Measurements from ENCODE around the gene ADAP1. TPM values are rescaled to one million over a fixed set of nuclear protein-coding genes. Genes with fewer than 3 reads are reported as not detected.
"Not testable (repeated sequence)": the region's sequence is repeated elsewhere in the genome, so short reads cannot be mapped to it uniquely, and the experiment has no call there.

Gene ADAP1
- total and polyA plus RNA-seq, 2 experiments from 2014 or later: 0.24 to 1.1 TPM

- TF ChIP-seq EZH2phosphoT487 (IDR thresholded peaks at IDR 0.05; ENCODE audit: insufficient read depth, low read depth) (no peak), EZH2 (IDR thresholded peaks at IDR 0.05; ENCODE audit: insufficient read depth, poor library complexity, severe bottlenecking) (no peak)
- peak overlapping the region; percentile 52 for H3K4me2 ChIP-seq (ENCODE audit: unreplicated experiment)
- H3K27ac ChIP-seq: peak overlapping the region; percentile 56
- peak overlapping the region; percentile 72 for H3K9ac ChIP-seq
- peaks cover 35% of the 10 kb centered on the region for H3K79me2 ChIP-seq (ENCODE audit: insufficient read depth)
- 67 to 69% methylated on average over 26 to 27 of the region's 27 CpGs for WGBS, 2 experiments (ENCODE audit: low coverage in 1 of 2, low lambda C conversion rate in 2 of 2, missing lambda C conversion rate in 2 of 2)
- peaks cover 15% of the 10 kb centered on the region for H3K4me1 ChIP-seq (ENCODE audit: insufficient read depth)
- H3K9me3 ChIP-seq (ENCODE audit: low read depth): no peaks in the 10 kb centered on the region
- H3K27me3 ChIP-seq (replicated peaks; ENCODE audit: insufficient read depth): no peaks in the 10 kb centered on the region
- in situ Hi-C loops (cut with MboI): no loop called here
- DNase-seq: no peak
- peaks cover 12% of the 10 kb centered on the region for H3F3A ChIP-seq (ENCODE audit: insufficient read depth)
- H3K9me2 ChIP-seq (ENCODE audit: insufficient read depth): no peaks in the 10 kb centered on the region
- H3K4me3 ChIP-seq: peak overlapping the region; percentile 56
- H3K36me3 ChIP-seq (ENCODE audit: low read depth): peaks cover 20% of the 10 kb centered on the region; the same call in 1 of the 2 replicates
- peak overlapping the region; percentile 45; the same call in 1 of the 2 replicates for H2AFZ ChIP-seq
- H4K20me1 ChIP-seq (ENCODE audit: insufficient read depth): 0 out of 2 replicates have a peak, but pooled peaks cover 5% of the 10 kb centered on the region
Observed at GRCh38 chr7:875476-876076, 78.9 kb downstream of the ADAP1 start.

- Histone ChIP-seq H3K36me3 (ENCODE audit: low read depth) (peaks cover 20% of the 10 kb centered on the region; the same call in 1 of the 2 replicates), H3K9me2 (ENCODE audit: insufficient read depth) (no peaks in the 10 kb centered on the region), H3K79me2 (ENCODE audit: insufficient read depth) (peaks cover 30% of the 10 kb centered on the region), H4K20me1 (ENCODE audit: insufficient read depth) (0 out of 2 replicates have a peak, but pooled peaks cover 5% of the 10 kb centered on the region), H3K4me1 (ENCODE audit: insufficient read depth) (peaks cover 15% of the 10 kb centered on the region), H3K27ac (no peak overlapping the region), H3K9ac (no peak overlapping the region), H3K27me3 (replicated peaks; ENCODE audit: insufficient read depth) (no peaks in the 10 kb centered on the region), H3K9me3 (ENCODE audit: low read depth) (no peaks in the 10 kb centered on the region), H2AFZ (no peak overlapping the region), H3F3A (ENCODE audit: insufficient read depth) (peaks cover 12% of the 10 kb centered on the region), H3K4me3 (no peak overlapping the region), H3K4me2 (ENCODE audit: unreplicated experiment) (no peak overlapping the region)
- no peak for DNase-seq
- in situ Hi-C loops (cut with MboI): no loop called here
- WGBS, 2 experiments (ENCODE audit: low coverage in 1 of 2, low lambda C conversion rate in 2 of 2, missing lambda C conversion rate in 2 of 2): 89 to 91% methylated on average over 7 of the region's 7 CpGs
- TF ChIP-seq EZH2 (IDR thresholded peaks at IDR 0.05; ENCODE audit: insufficient read depth, poor library complexity, severe bottlenecking) (no peak), EZH2phosphoT487 (IDR thresholded peaks at IDR 0.05; ENCODE audit: insufficient read depth, low read depth) (no peak)
Observed at GRCh38 chr7:875051-875450, 79.4 kb downstream of the ADAP1 start.

- H4K20me1 ChIP-seq (ENCODE audit: insufficient read depth): 0 out of 2 replicates have a peak, but pooled peaks cover 2% of the 10 kb centered on the region
- in situ Hi-C loops (cut with MboI): no loop called here
- WGBS, 2 experiments (ENCODE audit: low coverage in 1 of 2, low lambda C conversion rate in 2 of 2, missing lambda C conversion rate in 2 of 2): 95 to 98% methylated on average over 9 of the region's 9 CpGs
- H3F3A ChIP-seq (ENCODE audit: insufficient read depth): peaks cover 12% of the 10 kb centered on the region
- H3K36me3 ChIP-seq (ENCODE audit: low read depth): peaks cover 24% of the 10 kb centered on the region; the same call in 1 of the 2 replicates
- H3K9ac ChIP-seq: peak overlapping the region; percentile 44; the same call in 1 of the 2 replicates
- H3K9me2 ChIP-seq (ENCODE audit: insufficient read depth): no peaks in the 10 kb centered on the region
- TF ChIP-seq EZH2 (IDR thresholded peaks at IDR 0.05; ENCODE audit: insufficient read depth, poor library complexity, severe bottlenecking) (no peak), EZH2phosphoT487 (IDR thresholded peaks at IDR 0.05; ENCODE audit: insufficient read depth, low read depth) (no peak)
- DNase-seq: no peak
- H3K9me3 ChIP-seq (ENCODE audit: low read depth): no peaks in the 10 kb centered on the region
- no peaks in the 10 kb centered on the region for H3K27me3 ChIP-seq (replicated peaks; ENCODE audit: insufficient read depth)
- no peak overlapping the region for H2AFZ ChIP-seq
- H3K4me2 ChIP-seq (ENCODE audit: unreplicated experiment): no peak overlapping the region
- peaks cover 15% of the 10 kb centered on the region for H3K4me1 ChIP-seq (ENCODE audit: insufficient read depth)
- H3K79me2 ChIP-seq (ENCODE audit: insufficient read depth): peaks cover 26% of the 10 kb centered on the region
- H3K27ac ChIP-seq: peak overlapping the region; percentile 37; the same call in 1 of the 2 replicates
- H3K4me3 ChIP-seq: no peak overlapping the region
Observed at GRCh38 chr7:874031-874749, 80.3 kb downstream of the ADAP1 start.

GRCh38 chr7:873367-874002, 81.0 kb downstream of the ADAP1 start:
- peaks cover 13% of the 10 kb centered on the region for H3K4me1 ChIP-seq (ENCODE audit: insufficient read depth)
- H3F3A ChIP-seq (ENCODE audit: insufficient read depth): peaks cover 12% of the 10 kb centered on the region
- DNase-seq: peak; percentile 95
- no peaks in the 10 kb centered on the region for H3K27me3 ChIP-seq (replicated peaks; ENCODE audit: insufficient read depth)
- H2AFZ ChIP-seq: peak overlapping the region; percentile 43
- H3K9me2 ChIP-seq (ENCODE audit: insufficient read depth): no peaks in the 10 kb centered on the region
- no peak overlapping the region for H3K4me3 ChIP-seq
- peaks cover 24% of the 10 kb centered on the region; the same call in 1 of the 2 replicates for H3K36me3 ChIP-seq (ENCODE audit: low read depth)
- H3K79me2 ChIP-seq (ENCODE audit: insufficient read depth): peaks cover 22% of the 10 kb centered on the region
- WGBS, 2 experiments (ENCODE audit: low coverage in 1 of 2, low lambda C conversion rate in 2 of 2, missing lambda C conversion rate in 2 of 2): 31 to 33% methylated on average over 18 of the region's 18 CpGs
- H3K27ac ChIP-seq: peak overlapping the region; percentile 37
- in situ Hi-C loops (cut with MboI): no loop called here
- no peak overlapping the region for H3K4me2 ChIP-seq (ENCODE audit: unreplicated experiment)
- H3K9ac ChIP-seq: peak overlapping the region; percentile 44
- TF ChIP-seq EZH2 (IDR thresholded peaks at IDR 0.05; ENCODE audit: insufficient read depth, poor library complexity, severe bottlenecking): no peak
- no peak for TF ChIP-seq EZH2phosphoT487 (IDR thresholded peaks at IDR 0.05; ENCODE audit: insufficient read depth, low read depth)
- no peaks in the 10 kb centered on the region for H3K9me3 ChIP-seq (ENCODE audit: low read depth)
- H4K20me1 ChIP-seq (ENCODE audit: insufficient read depth): no peaks in the 10 kb centered on the region

- H3K9ac ChIP-seq; H3K4me3 ChIP-seq; H3K27ac ChIP-seq; H3K4me2 ChIP-seq (ENCODE audit: unreplicated experiment); H3K27me3 ChIP-seq (replicated peaks; ENCODE audit: insufficient read depth); H2AFZ ChIP-seq; H3K9me2 ChIP-seq (ENCODE audit: insufficient read depth); H3K9me3 ChIP-seq (ENCODE audit: low read depth); DNase-seq; in situ Hi-C loops (cut with MboI); H4K20me1 ChIP-seq (ENCODE audit: insufficient read depth): not testable (repeated sequence)
- Histone ChIP-seq H3F3A (ENCODE audit: insufficient read depth) (peaks cover 12% of the 10 kb centered on the region), H3K4me1 (ENCODE audit: insufficient read depth) (peaks cover 12% of the 10 kb centered on the region), H3K36me3 (ENCODE audit: low read depth) (peaks cover 24% of the 10 kb centered on the region; the same call in 1 of the 2 replicates), H3K79me2 (ENCODE audit: insufficient read depth) (peaks cover 15% of the 10 kb centered on the region)
- WGBS, 2 experiments (ENCODE audit: low coverage in 1 of 2, low lambda C conversion rate in 2 of 2, missing lambda C conversion rate in 2 of 2): 96 to 97% methylated on average over 19 of the region's 19 CpGs
Observed at GRCh38 chr7:872685-873084, 81.8 kb downstream of the ADAP1 start.
